GM12892 (cell line): ENCODE data around the gene CCL11. TPM values are rescaled to one million over a fixed set of nuclear protein-coding genes. Genes with fewer than 3 reads are reported as not detected.

Experiments
- DNase-seq: peaks from one replicate; pipeline ENCODE4 v3.0.0; 2011; ENCODE audit not compliant: insufficient read length
- FAIRE-seq: peaks from 2 replicates; lab custom pipeline; 2011; peaks lifted over from hg19 to GRCh38; lab: Jason Lieb, UNC
- POLR2A ChIP-seq: IDR thresholded peaks from 2 replicates; pipeline ENCODE4 v1.6.1; 2011; ENCODE audit warnings: low read depth, low read length, control low read depth
- POLR2AphosphoS5 ChIP-seq: IDR thresholded peaks from 2 replicates; pipeline ENCODE4 v1.6.1; 2011; ENCODE audit warnings: low read depth, low read length, control low read depth
- TAF1 ChIP-seq: IDR thresholded peaks from 2 replicates; pipeline ENCODE4 v1.6.1; 2011; ENCODE audit warnings: low read depth, mild to moderate bottlenecking, control low read depth, low read length, borderline replicate concordance
- polyA plus RNA-seq: library from polyadenylated mRNA; unstranded; fragments of >200 nt; gene quantifications from one replicate; pipeline ENCODE4 v1.2.1, GENCODE V29; 2012; ENCODE audit warnings: missing spikeins, inconsistent platforms; ENCODE audit not compliant: missing spikeins

The CCL11 gene
- polyA plus RNA-seq, result not detected

GRCh38 chr17:34285286-34285792 lies at the start of gene CCL11:
Gene CCL11 (plus strand): TSS chr17:34285742. CDS start chr17:34285809, 67 bp downstream.
- no peak for FAIRE-seq
- TF ChIP-seq POLR2A, result no peak
- TF ChIP-seq TAF1, result no peak
- TF ChIP-seq POLR2AphosphoS5, result no peak

GRCh38 chr17:34236281-34236892 lies 49.2 kb upstream of the CCL11 start:
- FAIRE-seq (no peak), DNase-seq (no peak)
- TF ChIP-seq TAF1, result no peak
- TF ChIP-seq POLR2AphosphoS5, result no peak
- no peak for TF ChIP-seq POLR2A

More at GRCh38 chr17:34285286-34285792, at the start of gene CCL11:
- no peak for DNase-seq

GRCh38 chr17:34237458-34237857 lies 48.1 kb upstream of the CCL11 start:
- FAIRE-seq (no peak), DNase-seq (no peak)
- TF ChIP-seq TAF1, result no peak
- TF ChIP-seq POLR2AphosphoS5, result no peak
- TF ChIP-seq POLR2A, result no peak

GRCh38 chr17:34241062-34241461 lies 44.5 kb upstream of the CCL11 start:
- no peak for TF ChIP-seq POLR2AphosphoS5
- no peak for TF ChIP-seq TAF1
- TF ChIP-seq POLR2A, result no peak
- FAIRE-seq (no peak), DNase-seq (no peak)

- no peak for DNase-seq
- peak; percentile 62 for FAIRE-seq
- no peak for TF ChIP-seq POLR2A
- TF ChIP-seq POLR2AphosphoS5, result no peak
- no peak for TF ChIP-seq TAF1
Observed at GRCh38 chr17:34242587-34243363, 42.8 kb upstream of the CCL11 start.

- FAIRE-seq, result no peak
- TF ChIP-seq POLR2A (no peak), POLR2AphosphoS5 (no peak), TAF1 (no peak)
- no peak for DNase-seq
Observed at GRCh38 chr17:34243364-34244320, 41.9 kb upstream of the CCL11 start.

- TF ChIP-seq POLR2AphosphoS5 (no peak), TAF1 (no peak), POLR2A (no peak)
- FAIRE-seq, result no peak
- no peak for DNase-seq
Observed at GRCh38 chr17:34245351-34245905, 40.1 kb upstream of the CCL11 start.

- TF ChIP-seq POLR2AphosphoS5 (no peak), POLR2A (no peak), TAF1 (no peak)
- FAIRE-seq, result no peak
- no peak for DNase-seq
Observed at GRCh38 chr17:34246446-34246845, 39.1 kb upstream of the CCL11 start.

- no peak for FAIRE-seq
Observed at GRCh38 chr17:34246881-34247280, 38.7 kb upstream of the CCL11 start.

GRCh38 chr17:34248511-34249024 lies 37.0 kb upstream of the CCL11 start:
- no peak for FAIRE-seq
- DNase-seq, result no peak
- TF ChIP-seq POLR2AphosphoS5, result no peak

More at GRCh38 chr17:34246881-34247280, 38.7 kb upstream of the CCL11 start:
- TF ChIP-seq TAF1, result no peak
- no peak for TF ChIP-seq POLR2AphosphoS5
- no peak for DNase-seq

- FAIRE-seq, result no peak
- no peak for TF ChIP-seq TAF1
- no peak for TF ChIP-seq POLR2A
- TF ChIP-seq POLR2AphosphoS5, result no peak
- no peak for DNase-seq
Observed at GRCh38 chr17:34249061-34249460, 36.5 kb upstream of the CCL11 start.
